HG03097 (cell line): ENCODE data around the gene RAB11FIP3.
A peak's percentile ranks its signal among the peaks of the same experiment; 100 is the strongest.

Experiments
- ATAC-seq: cut with Tn5 transposase; IDR thresholded peaks from one replicate; pipeline ENCODE4 v1.9.1; 2021; ENCODE audit not compliant: unreplicated experiment, low FRiP score

RAB11FIP3 gene

GRCh38 chr16:528111-529011 lies 102.9 kb downstream of the RAB11FIP3 start:
- ATAC-seq: peak; percentile 8

- no peak for ATAC-seq
Measured at GRCh38 chr16:529012-529575, 103.6 kb downstream of the RAB11FIP3 start.

DNA sequence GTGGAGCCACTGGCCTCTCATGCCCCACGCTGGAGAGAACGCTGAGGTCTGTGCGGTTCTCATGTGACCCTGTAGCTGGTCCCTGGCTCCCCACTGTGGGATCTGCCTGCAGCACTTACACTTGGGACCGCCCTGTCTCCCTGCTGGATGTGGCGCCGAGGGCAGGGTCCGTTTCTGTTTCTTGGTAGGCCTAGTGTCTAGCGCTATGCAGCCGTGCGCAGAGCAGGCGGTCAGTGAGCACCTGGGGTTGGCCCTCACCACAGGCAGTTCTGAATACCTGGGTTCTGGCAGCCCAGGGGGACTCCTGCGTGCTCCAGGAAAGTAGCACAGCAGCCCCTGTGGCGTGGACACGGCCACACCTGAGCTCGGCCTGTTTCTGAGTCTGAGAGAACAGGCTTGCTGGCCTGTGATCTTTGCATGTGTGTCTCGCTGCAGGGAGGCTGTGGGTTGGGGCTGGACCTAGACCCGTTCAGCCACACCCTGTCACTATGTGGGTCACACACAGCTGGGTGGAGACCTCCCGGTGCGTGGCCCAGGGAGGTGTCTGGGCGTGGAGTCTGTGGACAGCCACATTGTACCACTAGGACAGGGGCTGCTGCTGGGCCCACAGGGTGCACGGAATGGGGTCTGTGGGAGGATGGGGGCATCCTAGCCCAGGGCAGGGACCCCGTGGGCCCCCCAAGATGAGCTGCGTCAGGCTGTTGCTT lies 104.8 kb downstream of the RAB11FIP3 start:
- no peak for ATAC-seq

DNA sequence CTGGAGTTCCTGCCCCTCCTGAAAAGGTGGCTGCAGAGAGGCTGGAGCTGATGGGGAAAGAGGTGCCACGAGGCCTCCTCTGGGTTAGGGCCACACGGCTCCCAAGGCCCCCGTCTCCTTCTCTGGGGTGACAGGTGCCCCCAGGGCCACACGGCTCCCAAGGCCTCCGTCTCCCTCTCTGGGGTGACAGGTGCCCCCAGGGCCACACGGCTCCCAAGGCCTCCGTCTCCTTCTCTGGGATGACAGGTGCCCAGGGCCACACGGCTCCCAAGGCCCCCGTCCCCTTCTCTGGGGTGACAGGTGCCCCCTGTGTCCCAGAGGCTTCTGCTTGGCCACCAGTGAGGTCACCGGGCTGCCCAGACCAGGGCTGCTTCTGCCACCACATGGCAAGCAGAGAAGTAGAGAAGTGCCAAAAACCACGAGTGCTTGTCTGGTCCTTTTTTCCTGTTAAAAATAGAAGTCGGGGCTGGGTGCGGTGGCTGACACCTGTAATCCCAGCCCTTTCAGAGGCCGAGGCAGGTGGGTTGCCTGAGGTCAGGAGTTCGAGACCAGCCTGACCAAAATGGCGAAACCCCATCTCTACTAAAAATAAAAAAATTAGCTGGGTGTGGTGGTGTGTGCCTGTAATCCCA lies 106.2 kb downstream of the RAB11FIP3 start:
- no peak for ATAC-seq

GRCh38 chr16:533391-534123 lies 108.1 kb downstream of the RAB11FIP3 start:
- no peak for ATAC-seq

- no peak for ATAC-seq
Measured at GRCh38 chr16:534135-534534, 108.7 kb downstream of the RAB11FIP3 start.

DNA sequence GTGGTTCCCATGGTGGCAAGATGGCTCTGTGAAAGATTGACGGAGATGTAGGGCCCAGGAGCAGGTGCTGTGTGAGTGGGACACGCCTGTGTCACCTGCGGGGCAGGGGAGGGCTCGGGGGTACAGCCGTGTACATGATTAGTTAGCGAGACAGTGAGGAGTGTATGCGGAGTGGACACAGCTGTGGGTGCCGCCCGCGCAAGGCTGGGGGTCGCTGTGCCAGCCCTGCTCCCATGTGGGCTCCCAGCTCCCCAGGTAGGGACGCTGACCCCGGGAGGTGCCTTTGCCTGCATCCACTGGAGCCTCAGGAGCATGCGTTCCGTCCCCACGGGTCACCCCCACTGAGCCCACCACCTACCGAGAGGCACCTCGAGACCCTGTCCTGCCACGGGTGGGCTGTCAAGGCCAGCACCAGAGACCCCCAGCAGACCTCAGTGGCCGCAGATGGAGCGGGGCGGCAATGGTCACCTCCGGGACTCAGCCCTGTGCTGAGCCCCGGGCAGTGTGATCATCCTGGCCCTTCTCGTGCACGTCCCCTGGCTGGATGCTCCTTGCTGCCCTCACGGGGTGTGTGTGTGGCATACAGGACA lies 109.5 kb downstream of the RAB11FIP3 start:
- ATAC-seq: no peak

DNA sequence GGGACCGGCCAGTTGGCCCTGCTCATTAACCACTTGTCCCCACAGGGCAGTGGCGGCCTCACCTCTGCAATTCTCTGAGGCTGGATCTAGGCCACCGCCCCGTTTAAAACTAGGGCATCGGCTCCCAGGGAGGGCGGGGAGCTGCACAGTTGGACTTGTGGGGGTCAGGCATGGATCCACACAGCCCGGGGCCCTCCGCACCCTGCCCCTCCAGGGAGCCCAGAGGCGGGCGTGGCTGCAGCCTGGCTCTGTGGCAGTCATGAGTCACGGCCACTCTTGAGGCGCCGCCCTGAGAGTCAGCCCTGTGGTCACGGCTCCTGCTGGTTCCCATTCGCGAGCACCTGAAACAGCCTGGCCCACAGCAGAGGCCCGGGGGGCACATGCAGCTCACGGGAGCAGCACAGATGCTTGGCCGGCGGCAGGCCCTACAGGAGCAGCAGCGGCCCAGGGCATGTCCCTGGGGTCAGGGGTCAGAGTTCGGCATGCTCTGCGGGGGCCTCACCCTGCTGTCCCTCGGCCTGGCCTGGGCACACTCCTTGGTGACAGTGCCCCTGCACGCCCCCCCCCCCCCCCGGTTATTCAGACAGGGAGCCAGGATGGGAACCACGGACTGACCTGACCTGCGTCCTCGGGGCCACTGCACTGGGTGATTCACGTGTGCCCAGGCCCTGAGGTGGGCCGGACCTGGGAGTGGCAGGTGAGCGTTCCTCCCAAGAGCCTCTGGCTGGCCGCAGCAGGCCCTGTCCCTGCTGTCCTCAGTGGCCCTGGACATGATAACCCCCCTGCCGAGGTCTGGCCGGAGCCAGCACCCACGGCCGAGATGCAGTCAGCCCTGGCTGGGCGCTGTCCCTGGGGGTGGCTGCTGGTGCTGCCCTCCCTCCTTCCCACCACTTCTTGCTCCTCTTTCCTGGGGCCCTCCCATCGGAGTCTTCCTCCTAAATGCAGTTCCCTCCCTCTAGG lies 110.3 kb downstream of the RAB11FIP3 start:
- ATAC-seq: no peak

- no peak for ATAC-seq
Measured at GRCh38 chr16:536746-537145, 111.3 kb downstream of the RAB11FIP3 start.

- no peak for ATAC-seq
Measured at GRCh38 chr16:537415-538335, 112.2 kb downstream of the RAB11FIP3 start.

GRCh38 chr16:539901-540530 lies 114.6 kb downstream of the RAB11FIP3 start:
- no peak for ATAC-seq

DNA sequence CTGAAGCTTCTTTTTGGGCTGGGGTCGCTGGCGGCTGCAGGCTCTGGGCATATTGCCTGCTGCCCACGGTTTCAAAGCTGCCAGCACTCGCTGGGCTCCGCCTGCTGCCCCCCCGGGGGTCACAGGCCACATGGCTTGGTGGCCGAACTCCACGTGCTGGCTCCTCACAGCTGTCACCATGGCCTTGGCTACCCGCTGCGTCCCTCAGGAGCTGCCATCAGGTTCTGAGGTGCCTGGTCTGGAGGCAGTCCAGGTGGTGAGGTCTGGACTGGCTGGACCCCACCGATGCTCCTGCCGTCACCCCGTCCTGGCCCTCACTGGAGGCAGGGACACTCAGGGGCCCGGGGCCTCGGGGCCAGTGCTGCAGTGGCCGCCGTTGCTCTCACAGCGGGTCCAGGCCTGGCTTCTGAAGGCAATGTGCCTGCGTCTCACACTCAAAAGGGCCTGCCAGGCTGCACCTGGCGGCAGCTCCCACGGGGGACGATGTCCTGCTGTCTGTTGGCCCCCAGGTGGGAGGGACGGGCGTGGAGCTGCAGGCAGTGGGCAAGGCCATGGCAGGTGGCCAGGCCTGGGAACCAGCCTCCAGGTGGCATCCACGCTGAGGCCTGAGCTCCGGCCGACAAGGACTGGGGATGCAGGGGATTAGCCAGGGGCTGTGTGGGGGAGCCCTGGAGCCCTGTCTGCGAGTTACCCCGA lies 115.3 kb downstream of the RAB11FIP3 start:
- no peak for ATAC-seq

GRCh38 chr16:543301-544164 lies 118.1 kb downstream of the RAB11FIP3 start:
- no peak for ATAC-seq

GRCh38 chr16:544517-544916 lies 119.1 kb downstream of the RAB11FIP3 start:
- ATAC-seq: no peak

DNA sequence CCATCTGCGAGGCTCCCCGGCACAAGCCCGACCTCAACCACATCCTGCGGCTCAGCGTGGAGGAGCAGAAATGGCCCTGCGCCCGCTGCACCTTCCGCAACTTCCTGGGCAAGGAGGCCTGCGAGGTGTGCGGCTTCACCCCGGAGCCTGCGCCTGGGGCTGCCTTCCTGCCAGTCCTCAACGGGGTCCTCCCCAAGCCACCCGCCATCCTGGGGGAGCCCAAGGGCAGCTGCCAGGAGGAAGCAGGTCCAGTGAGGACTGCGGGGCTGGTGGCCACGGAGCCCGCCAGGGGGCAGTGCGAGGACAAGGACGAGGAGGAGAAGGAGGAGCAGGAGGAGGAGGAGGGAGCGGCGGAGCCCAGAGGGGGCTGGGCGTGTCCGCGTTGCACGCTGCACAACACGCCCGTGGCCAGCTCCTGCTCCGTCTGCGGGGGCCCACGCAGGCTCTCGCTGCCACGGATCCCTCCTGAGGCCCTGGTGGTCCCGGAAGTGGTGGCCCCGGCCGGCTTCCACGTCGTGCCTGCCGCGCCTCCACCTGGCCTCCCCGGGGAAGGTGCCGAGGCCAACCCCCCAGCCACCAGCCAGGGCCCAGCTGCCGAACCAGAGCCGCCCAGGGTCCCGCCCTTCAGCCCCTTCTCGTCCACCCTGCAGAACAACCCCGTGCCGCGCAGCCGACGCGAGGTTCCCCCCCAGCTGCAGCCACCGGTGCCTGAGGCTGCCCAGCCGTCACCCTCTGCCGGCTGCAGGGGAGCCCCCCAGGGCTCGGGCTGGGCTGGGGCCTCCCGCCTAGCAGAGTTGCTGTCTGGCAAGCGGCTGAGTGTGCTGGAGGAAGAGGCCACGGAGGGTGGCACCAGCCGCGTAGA lies 121.7 kb downstream of the RAB11FIP3 start:
- no peak for ATAC-seq
